Skeletal muscle satellite cell (primary cell): ENCODE measurements around the gene AIM2.

Experiments
- H3K27me3 ChIP-seq: 2 replicates; pipeline ENCODE4 v1.7.0; 2013; ENCODE audit warnings: low read length; ENCODE audit not compliant: control insufficient read depth, insufficient read depth
- H3K36me3 ChIP-seq: 2 replicates; pipeline ENCODE4 v1.7.0; 2013; ENCODE audit warnings: mild to moderate bottlenecking, control low read depth, low read length; ENCODE audit not compliant: insufficient read depth
- H3K4me1 ChIP-seq: 2 replicates; pipeline ENCODE4 v1.7.0; 2013; ENCODE audit warnings: low read length; ENCODE audit not compliant: control insufficient read depth, insufficient read depth
- H3K4me2 ChIP-seq: 2 replicates; pipeline ENCODE4 v1.7.0; 2013; ENCODE audit warnings: mild to moderate bottlenecking, low read length
- H3K4me3 ChIP-seq: 2 replicates; pipeline ENCODE4 v1.7.0; 2013; ENCODE audit warnings: low read length
- H3K9ac ChIP-seq: 2 replicates; pipeline ENCODE4 v1.7.0; 2013; ENCODE audit warnings: mild to moderate bottlenecking, low read depth, low read length, moderate library complexity
- H3K9me3 ChIP-seq: replicated peaks from 2 replicates; pipeline ENCODE4 v1.7.0; 2013; ENCODE audit warnings: mild to moderate bottlenecking, control low read depth, low read length

Gene AIM2

DNA sequence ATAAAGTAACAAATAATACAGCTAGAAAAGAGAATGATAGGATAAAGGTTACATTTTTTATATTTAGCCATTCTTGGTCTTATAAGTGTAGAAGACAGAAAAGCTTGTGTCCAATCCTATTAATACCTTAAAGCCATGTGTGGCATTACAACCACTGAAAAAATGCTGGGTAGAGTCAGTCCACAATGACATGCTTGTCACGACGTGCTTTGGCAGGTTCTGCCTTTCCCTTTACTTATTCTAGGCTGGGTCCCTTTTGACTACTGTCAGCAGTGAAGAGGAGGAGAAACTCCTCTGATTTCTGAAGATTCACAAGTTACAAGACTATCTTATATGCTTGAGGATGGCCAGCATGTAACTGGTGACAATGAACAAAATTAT is 14.6 kb upstream of the AIM2 start:
- Histone ChIP-seq H3K4me1 (peaks cover 34% of the 10 kb centered on the region), H3K27me3 (no peaks in the 10 kb centered on the region), H3K36me3 (no peaks in the 10 kb centered on the region), H3K4me2 (peak overlapping the region; percentile 54), H3K9me3 (no peaks in the 10 kb centered on the region), H3K9ac (no peak overlapping the region), H3K4me3 (peak overlapping the region; percentile 11)

DNA sequence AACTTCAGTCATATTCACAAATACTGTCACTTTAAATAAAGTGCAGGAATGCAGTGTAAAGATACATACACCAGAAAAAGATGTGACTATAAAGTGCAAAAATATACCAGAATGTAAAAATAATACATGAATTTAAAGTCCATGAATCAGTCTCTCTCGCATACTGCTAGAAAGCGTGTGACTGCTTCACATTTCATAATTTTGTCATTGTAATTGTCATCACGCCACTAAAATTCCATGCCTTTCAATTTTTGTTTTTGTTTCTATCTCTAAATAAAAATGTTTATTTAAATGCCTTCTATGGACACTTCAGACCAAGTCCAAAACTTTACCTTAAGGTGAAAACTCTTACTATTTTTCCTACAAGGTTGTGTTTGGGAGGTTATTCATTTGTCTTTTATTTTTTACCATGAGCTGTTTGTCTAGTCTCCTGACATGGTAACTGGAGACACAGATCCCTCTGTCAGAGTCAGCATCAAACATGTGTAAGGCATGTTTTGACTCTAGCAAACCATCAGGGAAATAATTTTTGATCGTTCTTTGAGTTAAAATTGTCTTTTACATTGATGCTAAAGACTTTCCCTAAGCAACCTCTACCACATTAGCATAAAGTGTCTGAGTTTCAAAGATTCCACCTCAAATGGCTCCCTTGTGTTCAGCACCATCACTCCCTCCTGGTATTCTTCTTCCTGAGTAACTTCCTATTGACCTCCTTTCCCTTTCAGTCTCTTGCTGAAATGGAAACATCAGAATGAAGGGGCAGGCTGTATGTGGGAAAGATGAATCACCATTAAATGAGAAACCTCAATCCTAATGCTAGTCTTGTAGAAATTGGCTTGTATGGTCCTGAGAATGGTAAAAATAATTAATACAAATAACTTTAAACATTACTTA is 14.0 kb upstream of the AIM2 start:
- Histone ChIP-seq H3K4me3 (no peak overlapping the region), H3K4me2 (no peak overlapping the region), H3K36me3 (no peaks in the 10 kb centered on the region), H3K4me1 (peaks cover 34% of the 10 kb centered on the region), H3K9ac (no peak overlapping the region), H3K9me3 (no peaks in the 10 kb centered on the region), H3K27me3 (no peaks in the 10 kb centered on the region)

DNA sequence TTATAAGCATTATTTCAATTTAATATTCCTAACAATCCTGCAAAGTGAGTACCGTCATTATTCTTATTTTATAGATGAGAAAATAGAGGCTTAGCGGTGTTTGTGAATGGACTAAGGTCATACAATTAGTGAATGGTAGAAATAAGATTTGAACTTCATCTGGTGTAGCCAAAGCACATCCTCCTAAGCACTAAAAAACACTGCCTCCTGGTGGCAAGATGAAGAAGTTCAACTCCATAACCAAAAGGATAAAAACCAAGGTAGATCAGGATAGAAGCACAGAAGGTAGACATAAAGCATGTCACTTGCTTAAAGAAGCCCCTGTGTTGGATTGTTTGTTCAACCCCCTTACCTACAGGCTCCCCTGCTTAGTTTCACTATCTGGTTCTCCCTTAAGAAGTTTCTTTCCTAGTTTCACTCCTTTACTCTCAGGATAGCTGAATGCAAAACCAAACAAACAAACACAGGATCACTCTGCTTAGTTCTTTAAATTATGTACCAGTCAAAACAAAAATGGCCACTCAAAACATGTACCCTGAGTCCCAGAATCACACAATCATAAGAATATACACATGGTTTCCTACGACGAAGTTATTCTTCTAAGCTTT is 12.7 kb upstream of the AIM2 start:
- Histone ChIP-seq H3K9ac (no peak overlapping the region), H3K27me3 (no peaks in the 10 kb centered on the region), H3K36me3 (no peaks in the 10 kb centered on the region), H3K4me1 (peaks cover 34% of the 10 kb centered on the region), H3K4me3 (no peak overlapping the region), H3K4me2 (no peak overlapping the region), H3K9me3 (no peaks in the 10 kb centered on the region)

- Histone ChIP-seq H3K27me3 (no peaks in the 10 kb centered on the region), H3K9ac (no peak overlapping the region), H3K36me3 (no peaks in the 10 kb centered on the region), H3K4me2 (no peak overlapping the region), H3K9me3 (no peaks in the 10 kb centered on the region), H3K4me3 (no peak overlapping the region), H3K4me1 (peaks cover 34% of the 10 kb centered on the region)
Measured at GRCh38 chr1:159088546-159089183, 12.1 kb upstream of the AIM2 start.

DNA sequence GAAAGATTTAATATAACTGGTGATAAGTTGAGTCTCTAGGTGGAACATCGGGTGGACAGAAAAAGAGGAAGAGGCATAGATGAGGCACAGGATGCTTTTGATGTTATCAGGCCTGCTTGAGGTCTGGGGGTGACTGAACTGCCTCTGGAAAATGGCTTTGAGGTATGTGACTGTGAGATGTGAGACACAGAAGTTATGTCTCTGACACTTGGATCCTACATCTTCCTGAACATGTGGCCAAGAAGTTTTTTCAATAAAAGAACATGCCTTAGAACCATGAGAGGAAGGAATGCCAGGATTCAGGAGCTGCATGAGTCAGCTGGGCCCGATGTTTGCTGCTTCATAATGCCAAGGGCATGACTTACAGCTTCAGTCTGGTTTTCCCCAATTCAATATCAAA is 11.5 kb upstream of the AIM2 start:
- no peak overlapping the region for H3K4me3 ChIP-seq
- H3K27me3 ChIP-seq, result no peaks in the 10 kb centered on the region
- no peak overlapping the region for H3K4me2 ChIP-seq
- no peak overlapping the region for H3K9ac ChIP-seq
- H3K36me3 ChIP-seq, result no peaks in the 10 kb centered on the region
- H3K4me1 ChIP-seq, result peaks cover 34% of the 10 kb centered on the region
- H3K9me3 ChIP-seq, result no peaks in the 10 kb centered on the region

DNA sequence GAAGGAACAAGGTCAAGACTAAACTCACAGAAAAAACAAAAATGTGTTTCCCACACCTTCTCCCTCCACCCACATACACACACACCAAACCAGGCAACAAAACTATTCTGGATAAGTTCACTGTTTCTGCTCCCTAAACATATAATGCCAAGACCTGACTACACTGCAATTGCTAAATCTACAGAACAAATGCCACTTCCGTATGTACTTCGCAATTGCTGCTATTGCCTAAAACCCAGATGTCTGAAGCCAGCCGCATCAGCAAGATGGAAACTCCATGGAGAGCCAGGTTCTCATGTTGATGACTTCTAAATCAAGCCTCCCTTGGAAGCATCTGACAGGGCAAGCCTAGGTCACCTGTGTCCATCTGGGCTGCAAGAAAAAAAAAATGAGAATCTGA is 8.3 kb upstream of the AIM2 start:
- Histone ChIP-seq H3K4me3 (no peak overlapping the region), H3K9ac (no peak overlapping the region), H3K36me3 (no peaks in the 10 kb centered on the region), H3K4me2 (no peak overlapping the region), H3K9me3 (no peaks in the 10 kb centered on the region), H3K27me3 (no peaks in the 10 kb centered on the region), H3K4me1 (peaks cover 12% of the 10 kb centered on the region)

DNA sequence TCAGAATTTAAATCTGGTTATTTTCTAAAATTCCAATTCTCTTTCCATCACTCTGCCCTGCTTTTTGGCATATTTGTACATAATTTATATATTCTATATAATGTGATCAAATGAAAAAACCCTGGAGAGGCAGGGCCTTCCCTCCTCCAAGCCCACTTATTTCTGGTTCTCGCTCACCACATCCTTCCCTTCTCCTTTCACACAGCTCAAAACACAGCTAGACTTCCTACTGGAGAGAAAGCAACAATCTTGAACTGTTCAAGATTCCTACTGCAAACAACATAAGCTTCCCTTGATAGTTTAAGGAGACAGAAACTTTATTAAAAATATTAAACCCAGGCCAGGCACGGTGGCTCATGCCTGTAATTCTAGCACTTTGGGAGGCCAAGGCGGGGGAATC is 7.6 kb upstream of the AIM2 start:
- Histone ChIP-seq H3K9me3 (no peaks in the 10 kb centered on the region), H3K27me3 (no peaks in the 10 kb centered on the region), H3K36me3 (no peaks in the 10 kb centered on the region), H3K9ac (no peak overlapping the region), H3K4me3 (no peak overlapping the region), H3K4me2 (no peak overlapping the region), H3K4me1 (peaks cover 12% of the 10 kb centered on the region)

DNA sequence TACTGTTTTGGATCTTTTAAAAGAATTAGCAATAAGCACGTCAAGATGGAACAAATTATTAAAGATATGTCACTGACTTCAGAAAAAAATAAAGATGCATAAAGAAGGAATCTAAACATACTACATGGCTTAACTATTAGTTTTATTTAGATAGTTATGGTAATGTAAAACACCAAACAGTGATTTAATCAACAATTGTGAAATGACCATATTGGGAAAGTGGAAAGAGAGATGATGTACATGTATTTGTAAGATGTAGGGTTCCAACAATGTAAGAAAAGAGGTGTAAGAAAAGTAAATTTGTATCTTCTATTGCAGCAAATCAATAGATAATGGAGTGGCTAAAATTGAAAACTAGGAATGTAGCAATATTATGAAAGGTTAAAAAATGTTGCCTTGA is 6.4 kb upstream of the AIM2 start:
- Histone ChIP-seq H3K36me3 (no peaks in the 10 kb centered on the region), H3K4me1 (peaks cover 2% of the 10 kb centered on the region), H3K27me3 (peaks cover 6% of the 10 kb centered on the region), H3K4me3 (no peak overlapping the region), H3K4me2 (no peak overlapping the region), H3K9me3 (no peaks in the 10 kb centered on the region), H3K9ac (no peak overlapping the region)

DNA sequence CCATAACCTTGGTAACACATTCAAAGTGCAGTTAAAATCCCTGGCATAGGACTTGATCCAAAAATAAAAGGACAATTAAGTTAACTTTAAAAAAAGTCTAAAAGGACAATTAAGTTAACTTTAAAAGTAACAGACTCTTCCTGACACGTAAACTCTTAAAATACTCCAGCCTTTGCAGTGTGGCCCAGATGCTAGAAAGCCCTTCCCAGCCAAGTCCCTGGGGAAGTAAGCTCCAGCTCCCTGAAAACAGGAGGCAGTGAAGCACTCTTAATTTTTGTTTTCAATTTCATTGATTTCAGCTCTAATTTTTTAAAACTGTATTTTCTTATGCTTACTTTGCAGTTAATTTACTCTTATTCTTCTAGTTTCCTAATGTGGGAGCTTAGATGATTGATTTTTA is 5.1 kb upstream of the AIM2 start:
- H3K9me3 ChIP-seq, result no peaks in the 10 kb centered on the region
- H3K4me2 ChIP-seq, result no peak overlapping the region
- H3K4me1 ChIP-seq, result no peaks in the 10 kb centered on the region
- peaks cover 14% of the 10 kb centered on the region for H3K27me3 ChIP-seq
- H3K36me3 ChIP-seq, result no peaks in the 10 kb centered on the region
- no peak overlapping the region for H3K9ac ChIP-seq
- no peak overlapping the region for H3K4me3 ChIP-seq

GRCh38 chr1:159079525-159079924 is 3.0 kb upstream of the AIM2 start:
- no peak overlapping the region for H3K4me3 ChIP-seq
- no peaks in the 10 kb centered on the region for H3K36me3 ChIP-seq
- H3K9me3 ChIP-seq, result no peaks in the 10 kb centered on the region
- no peak overlapping the region for H3K9ac ChIP-seq
- peaks cover 14% of the 10 kb centered on the region for H3K27me3 ChIP-seq
- H3K4me1 ChIP-seq, result no peaks in the 10 kb centered on the region
- no peak overlapping the region for H3K4me2 ChIP-seq

DNA sequence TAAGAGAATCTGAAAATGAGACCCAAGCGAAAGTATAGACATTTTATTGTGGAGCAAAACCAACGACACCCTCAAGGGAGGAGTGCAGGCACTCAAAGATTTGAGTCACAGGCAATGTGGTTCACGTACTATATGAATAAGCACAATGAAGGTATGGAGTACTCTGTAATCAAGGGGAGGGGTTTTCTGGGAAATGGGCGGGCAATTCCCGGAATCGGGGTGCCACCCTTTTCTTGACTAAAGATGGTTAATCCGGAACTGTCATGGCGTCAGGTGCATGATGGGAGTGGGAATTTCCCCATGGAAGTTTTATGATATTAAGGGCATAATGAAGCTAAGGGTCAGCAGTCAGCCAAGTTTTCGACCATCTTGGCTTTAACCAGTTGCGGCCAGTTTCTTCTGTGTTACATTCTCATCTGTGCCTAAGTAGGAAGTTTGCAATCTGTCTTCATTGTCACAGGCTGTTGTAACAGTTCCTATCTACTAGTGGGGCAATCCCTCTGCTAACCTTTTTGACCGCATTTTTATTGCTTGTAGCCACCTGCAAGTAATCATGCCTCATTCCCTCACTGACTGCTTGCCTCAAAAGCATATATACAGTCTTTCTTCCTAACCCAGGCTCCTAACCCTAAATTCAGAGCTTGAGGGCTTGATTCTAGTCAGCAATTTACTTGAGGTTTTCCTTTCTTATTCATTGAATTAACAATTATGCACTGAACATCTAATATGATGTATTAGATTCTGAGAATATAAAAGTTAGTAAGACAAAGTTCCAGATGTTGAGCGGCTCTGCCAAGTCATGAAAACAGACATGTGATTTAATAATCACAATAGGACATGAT is 775 bp upstream of the AIM2 start:
- no peaks in the 10 kb centered on the region for H3K36me3 ChIP-seq
- no peak overlapping the region for H3K4me3 ChIP-seq
- H3K9me3 ChIP-seq, result no peaks in the 10 kb centered on the region
- peaks cover 14% of the 10 kb centered on the region for H3K27me3 ChIP-seq
- no peak overlapping the region for H3K4me2 ChIP-seq
- no peaks in the 10 kb centered on the region for H3K4me1 ChIP-seq
- no peak overlapping the region for H3K9ac ChIP-seq
